22Rv1 (cell line): ENCODE results near the gene CSRP1.

ENCODE experiments used
- H3K27ac ChIP-seq: fragments of 450-650 bp; 2 replicates; pipeline ENCODE4 v1.5.1; 2017
- CTCF ChIP-seq: fragments of 450-650 bp; IDR thresholded peaks from 2 replicates; pipeline ENCODE4 v1.5.1; 2017; ENCODE audit warnings: mild to moderate bottlenecking
- ZFX ChIP-seq: fragments of 450-650 bp; IDR thresholded peaks from 2 replicates; pipeline ENCODE4 v1.6.1; 2017; ENCODE audit warnings: antibody characterized with exemption, borderline replicate concordance

Gene CSRP1

GRCh38 chr1:201491896-201492511 is 14.9 kb downstream of the CSRP1 start:
- H3K27ac ChIP-seq = no peak overlapping the region
- TF ChIP-seq ZFX (no peak), CTCF (no peak)

- TF ChIP-seq ZFX = no peak
- TF ChIP-seq CTCF = no peak
- no peak overlapping the region for H3K27ac ChIP-seq
Measured at GRCh38 chr1:201490708-201491131, 16.2 kb downstream of the CSRP1 start.

GRCh38 chr1:201489643-201490261 is 17.2 kb downstream of the CSRP1 start:
- no peak overlapping the region for H3K27ac ChIP-seq
- TF ChIP-seq CTCF (no peak), ZFX (no peak)

GRCh38 chr1:201488830-201489589 is 17.9 kb downstream of the CSRP1 start:
- TF ChIP-seq CTCF (no peak), ZFX (no peak)
- H3K27ac ChIP-seq = no peak overlapping the region

GRCh38 chr1:201487742-201488141 is 19.2 kb downstream of the CSRP1 start:
- H3K27ac ChIP-seq = no peak overlapping the region
- TF ChIP-seq CTCF (no peak), ZFX (no peak)

- no peak for TF ChIP-seq ZFX
- TF ChIP-seq CTCF = no peak
- H3K27ac ChIP-seq = no peak overlapping the region
Measured at GRCh38 chr1:201486187-201486586, 20.7 kb downstream of the CSRP1 start.
